HG03064 (cell line): ENCODE measurements around the gene CFAP61.
"Not testable (repeated sequence)": the region's sequence is repeated elsewhere in the genome, so short reads cannot be mapped to it uniquely, and the experiment has no call there.

ENCODE experiments used
- ATAC-seq: cut with Tn5 transposase; IDR thresholded peaks from one replicate; pipeline ENCODE4 v1.9.1; 2021; ENCODE audit warnings: low read depth; ENCODE audit not compliant: unreplicated experiment

Gene CFAP61

DNA sequence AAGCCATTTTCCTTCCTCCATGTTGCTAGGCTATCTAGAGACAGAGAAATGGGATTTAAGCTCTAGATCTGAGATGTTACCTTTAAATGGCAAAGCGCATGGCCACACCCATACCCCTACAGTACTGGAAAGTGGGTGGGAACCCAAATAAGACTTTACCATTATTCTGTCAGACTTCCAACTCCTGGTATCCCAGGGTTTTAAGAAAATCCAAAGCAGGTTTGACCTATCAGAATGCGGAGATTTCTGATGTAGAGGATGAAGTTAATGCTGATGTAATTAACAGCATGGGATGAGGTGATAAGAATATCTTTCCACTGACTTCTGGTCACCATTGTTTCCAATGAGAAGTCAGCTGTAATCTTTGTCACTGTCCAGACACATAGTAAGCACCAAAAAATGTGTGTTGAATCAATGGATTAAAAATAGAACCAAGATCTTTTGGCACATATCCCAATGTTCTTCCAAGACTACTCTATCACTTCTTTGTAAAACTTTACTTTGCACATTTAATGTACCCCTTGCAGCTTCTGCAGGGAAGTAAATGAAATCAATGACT, 174.8 kb downstream of the CFAP61 start:
- no peak for ATAC-seq

DNA sequence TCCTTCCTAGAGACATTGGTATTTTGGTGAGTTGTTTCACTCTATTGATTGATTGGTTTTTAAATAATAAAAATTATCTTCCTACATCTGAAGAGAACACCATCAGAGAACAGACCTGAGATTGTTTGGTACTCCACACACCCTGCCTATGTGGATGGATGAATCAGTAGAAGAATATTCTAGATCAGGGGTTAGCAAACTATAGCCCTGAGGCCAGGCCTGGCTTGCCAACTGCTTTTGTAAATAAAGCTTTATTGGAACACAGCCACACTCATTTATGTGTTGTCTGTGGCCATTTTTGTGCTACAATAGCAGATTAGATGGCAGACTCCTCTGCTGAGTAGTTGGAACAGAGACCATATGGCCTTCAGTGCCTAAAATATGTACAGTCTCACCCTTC, 176.0 kb downstream of the CFAP61 start:
- ATAC-seq = no peak

DNA sequence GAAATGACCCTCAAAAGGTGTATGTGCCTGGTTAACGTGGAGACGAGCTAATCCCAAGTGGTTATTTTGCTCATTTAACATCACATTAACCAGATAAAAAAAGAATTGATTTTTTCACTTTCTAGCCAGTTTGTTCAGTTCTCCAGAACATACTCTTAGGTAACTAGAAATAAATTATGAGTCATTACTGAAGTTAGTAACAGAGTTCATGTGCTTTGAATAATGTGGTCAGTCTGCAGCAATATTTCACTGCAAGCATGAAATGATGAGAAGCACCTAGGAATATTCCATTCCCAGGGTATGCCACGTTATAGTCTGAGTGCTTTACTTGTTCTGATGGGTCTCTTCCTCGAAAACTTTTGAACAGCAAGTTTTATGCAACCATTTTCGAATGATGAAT, 177.3 kb downstream of the CFAP61 start:
- ATAC-seq = no peak

DNA sequence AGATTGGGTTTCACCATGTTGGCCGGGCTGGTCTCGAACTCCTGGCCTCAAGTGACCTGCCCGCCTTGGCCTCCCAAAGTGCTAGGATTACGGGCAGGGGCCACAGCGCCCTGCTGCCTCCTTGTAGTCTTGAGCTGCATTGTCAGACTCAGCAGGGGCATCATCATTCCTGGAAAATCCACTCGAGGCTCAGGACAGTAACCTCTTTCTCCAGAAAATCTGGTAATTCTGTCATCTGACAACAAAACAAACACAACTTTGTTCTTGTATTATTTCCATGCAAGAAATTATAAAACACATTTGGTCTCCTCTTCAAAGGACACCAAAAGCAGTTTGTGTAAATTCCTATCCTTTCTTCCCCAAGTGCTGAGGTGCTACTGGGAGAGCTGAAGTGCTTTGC, 178.4 kb downstream of the CFAP61 start:
- ATAC-seq = no peak

DNA sequence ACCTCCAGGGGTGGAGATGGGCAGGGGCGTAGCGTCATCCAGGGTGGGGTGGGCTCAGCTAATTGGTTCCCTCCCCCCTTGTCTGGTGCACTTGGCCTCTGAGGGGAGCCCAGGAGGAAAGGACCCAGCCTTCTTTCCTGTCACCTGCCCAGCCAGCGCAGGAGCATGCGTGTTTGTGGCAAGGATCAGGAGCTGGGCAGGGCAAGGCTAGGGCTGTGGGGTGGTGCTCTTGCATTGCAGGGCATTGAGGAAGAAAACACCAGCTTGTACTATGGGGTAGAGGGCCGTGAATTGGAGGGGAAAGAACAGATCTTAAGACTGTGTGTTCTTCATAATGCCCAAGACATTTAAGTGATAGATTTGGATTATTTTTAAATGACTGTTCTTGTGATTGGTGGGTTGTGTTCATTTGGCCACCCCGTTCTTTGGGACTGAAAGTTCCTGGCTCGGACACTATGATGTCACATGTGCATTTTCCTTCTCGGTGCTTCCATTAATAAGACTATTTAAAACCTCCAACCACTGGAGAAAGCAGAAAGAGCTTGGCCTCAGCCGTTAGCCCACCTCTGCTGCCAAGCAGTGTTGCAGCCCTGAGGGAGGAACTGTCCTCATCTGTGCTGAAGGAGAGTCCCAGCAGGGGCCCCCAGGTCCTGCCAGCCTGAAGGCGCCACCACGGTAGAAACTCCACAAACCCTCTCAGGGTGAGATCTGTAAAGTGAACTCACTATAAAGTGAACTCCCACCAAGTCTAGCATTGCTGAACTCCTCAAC, 179.4 kb downstream of the CFAP61 start:
- ATAC-seq = no peak

DNA sequence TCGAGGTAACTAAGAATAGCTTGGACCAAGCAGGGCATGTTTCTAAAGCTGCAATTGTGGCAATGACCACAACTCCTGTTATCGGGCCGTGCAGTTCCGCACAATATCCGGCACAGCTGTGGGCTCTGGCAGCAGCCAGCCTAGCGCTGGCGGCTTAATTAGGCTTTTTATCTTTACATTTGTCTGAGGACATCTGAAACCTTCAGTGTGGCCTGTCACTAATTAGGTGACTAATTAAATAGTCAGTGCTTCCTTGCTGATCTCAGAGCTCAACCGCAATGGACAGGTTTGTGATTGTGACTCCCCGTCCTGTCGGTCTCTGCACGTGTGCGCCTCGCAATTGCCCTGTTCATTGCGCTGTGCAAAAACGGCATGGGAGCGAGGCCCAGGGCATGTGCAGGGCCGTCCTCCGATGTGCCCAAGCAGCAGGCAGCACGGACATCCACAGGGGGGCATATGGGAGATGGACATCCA, 180.7 kb downstream of the CFAP61 start:
- ATAC-seq = no peak

DNA sequence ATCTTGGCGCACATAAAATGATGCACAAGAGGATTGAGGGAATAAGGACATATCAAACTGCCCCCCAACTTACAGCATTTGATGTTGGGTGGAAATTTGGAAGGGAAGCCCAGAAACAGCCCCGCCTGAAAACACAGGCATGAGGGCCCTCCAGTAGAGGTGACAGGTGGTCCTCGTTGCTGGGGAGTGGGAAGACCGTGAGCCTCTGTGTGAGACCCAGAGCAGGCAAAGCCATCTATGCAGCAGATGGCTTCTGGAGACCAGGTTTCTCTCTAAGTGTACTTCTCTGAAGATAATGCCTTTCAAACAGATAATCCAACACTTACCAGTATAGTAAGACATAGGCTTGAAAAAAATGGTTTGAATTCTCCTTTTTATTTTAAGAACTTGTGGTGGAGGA, 183.3 kb downstream of the CFAP61 start:
- ATAC-seq = no peak

DNA sequence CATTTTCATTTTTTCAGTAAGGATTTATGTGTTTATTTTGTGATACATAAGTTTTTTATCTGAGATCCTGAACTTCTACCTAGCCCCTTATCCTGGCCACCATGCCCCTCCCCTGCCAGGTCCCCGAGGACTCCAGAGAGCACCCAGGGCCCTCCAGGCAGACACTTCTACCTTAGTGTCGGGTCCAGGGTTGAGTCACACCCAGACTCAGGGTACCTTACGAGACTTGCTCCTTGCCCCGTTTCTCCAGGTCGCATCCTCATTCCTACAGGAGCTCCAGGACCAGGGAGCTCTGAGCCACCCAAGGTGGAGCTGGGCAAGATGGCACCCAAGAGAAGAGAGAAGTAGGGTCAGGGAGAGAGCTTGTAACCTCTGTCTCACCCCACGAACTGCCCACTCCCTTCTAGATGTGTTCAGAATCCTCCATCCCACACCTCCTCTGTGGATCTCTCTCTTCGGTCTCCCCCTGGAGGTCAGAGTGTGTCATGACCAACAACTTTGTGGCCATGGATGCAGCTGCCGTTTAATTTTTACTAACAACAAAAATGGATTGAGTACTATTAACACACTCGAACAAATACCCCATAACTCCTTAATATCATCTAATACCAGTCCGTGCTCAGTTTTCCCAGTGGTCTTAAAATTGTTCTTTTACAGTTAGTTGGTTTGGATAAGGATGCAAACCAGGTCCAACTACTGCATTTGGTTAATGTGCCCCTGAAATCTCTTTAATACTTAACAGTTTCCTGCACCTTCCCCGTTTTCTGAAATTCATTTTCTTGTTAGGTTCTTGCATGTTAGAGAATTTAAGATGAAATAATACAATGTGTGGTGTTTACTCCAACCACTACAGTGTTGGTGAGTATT, 185.0 kb downstream of the CFAP61 start:
- no peak for ATAC-seq

DNA sequence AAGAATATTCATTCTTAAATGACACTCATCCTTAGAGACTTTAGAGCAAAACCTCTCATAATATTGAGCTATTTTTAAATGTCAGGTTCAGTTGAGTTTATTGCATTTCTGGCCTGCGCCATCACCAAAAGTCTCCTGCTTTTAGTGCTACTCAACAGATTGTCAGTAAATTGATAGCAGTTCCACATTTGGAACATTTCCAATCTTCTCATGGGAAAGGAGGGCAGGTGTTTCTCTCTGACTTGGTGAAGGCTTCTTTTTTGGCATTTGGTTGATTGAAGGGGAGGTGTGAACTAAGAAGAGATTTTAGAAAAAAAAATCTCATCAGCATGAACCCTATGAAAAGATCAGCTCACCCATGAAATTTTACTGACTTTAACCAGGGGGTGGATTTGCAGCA, 189.6 kb downstream of the CFAP61 start:
- no peak for ATAC-seq

DNA sequence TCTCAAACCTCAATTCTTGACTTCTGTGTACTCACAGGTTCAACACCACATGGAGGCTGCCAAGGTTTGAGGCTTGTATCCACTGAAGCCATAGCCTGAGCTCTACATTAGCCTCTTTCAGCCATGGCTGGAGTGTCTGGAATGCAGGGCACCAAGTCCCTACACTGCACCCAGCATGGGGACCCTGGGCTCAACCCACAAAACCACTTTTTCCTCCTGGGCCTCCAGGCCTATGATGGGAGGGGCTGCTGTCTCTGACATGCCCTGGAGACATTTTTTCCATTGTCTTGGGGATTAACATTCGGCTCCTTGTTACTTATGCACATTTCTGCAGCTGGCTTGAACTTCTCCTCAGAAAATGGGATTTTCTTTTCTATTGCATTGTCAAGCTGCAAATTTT, 192.1 kb downstream of the CFAP61 start:
- ATAC-seq = not testable (repeated sequence)

DNA sequence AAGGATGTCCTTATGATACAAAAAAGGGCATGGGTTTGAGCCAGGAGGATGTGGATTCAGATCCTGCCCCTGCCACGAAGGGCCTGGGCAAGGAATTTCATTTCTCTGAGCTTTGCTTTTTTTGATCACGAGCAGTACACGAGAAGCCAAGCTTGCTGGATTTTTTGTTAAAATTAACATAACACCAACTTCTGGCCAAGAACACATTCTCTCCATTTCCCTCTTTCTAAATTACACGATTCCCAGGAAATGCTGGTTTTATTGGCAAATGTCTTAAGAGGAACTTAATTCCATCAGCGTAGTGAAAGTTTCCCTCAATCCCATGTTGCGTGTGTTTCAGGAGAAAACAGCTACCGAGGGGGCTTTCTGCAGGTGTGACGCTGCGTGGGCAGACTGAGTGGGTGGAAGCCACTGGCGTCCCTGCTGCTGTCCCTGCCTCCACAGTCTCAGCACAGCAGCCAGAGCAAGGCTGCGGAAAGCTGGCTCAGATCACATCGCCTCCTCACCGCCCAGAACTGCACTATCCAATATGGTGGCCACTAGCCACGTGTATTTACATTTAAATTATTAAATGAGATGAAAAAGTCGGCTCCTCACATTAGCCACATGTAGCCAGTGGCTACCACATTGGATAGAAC, 194.8 kb downstream of the CFAP61 start:
- no peak for ATAC-seq

DNA sequence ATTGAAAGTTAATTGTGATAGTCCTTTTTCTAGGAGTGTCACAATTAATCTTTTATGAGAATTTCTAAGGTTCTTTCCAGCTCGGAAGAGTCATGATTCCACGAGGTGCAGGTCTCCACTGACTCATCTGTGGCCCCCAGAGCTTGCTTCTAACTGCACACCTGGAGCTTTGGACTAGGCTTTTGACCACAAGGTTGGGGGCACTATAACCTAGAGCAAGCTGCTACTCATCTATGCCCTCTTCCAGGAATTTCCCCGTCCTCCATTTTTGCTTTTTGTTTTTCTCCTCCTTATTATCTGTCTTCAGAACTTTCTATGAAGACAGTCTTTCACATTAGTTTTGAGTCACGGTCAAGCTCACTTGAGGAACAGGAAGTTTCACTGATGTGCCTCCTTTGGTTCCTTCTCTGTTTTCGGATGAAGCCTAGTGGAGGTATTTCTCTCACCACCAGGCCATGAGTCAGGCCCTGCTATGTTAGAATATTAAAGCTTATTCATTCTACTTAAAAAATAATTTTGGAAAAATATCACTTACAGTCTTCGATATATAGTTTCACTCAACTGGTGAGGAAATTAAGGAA, 196.4 kb downstream of the CFAP61 start:
- ATAC-seq = no peak

DNA sequence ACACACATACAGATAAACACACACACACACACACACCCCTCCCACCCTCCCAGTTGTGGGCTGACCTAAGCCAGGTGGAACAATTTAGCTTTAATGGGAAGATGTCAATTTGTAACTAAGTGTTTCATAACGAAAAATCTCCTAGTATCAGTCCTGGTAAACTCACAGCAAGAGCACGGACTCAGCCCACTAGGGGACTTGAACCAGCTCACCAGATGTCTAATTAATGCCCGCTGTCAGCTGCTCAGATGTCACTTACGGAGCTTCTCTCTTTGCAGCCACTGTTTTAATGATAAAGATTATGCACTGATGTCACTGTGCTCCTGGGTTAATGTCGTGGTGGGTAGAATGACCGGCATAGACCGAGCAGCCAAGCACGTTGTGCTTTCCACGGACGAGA, 199.0 kb downstream of the CFAP61 start:
- no peak for ATAC-seq

DNA sequence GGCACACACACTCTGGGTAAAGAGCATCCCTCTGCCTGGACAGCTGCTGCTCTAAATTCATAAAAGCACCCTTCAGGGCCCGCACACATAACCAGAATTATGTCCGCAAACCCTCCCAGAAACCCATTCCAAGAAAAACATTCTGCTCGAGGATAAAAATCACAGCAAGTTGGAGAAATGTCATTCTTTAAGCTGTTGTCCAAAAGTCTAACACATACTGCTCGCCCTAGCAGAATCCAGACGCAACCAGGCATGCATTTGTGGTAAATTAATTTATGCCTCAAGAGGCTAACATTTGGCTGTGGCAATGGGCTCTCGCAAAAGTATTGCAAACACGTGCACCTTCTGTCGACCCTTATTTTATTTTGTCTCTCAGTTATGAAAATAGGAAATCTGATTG, 199.5 kb downstream of the CFAP61 start:
- ATAC-seq = no peak

DNA sequence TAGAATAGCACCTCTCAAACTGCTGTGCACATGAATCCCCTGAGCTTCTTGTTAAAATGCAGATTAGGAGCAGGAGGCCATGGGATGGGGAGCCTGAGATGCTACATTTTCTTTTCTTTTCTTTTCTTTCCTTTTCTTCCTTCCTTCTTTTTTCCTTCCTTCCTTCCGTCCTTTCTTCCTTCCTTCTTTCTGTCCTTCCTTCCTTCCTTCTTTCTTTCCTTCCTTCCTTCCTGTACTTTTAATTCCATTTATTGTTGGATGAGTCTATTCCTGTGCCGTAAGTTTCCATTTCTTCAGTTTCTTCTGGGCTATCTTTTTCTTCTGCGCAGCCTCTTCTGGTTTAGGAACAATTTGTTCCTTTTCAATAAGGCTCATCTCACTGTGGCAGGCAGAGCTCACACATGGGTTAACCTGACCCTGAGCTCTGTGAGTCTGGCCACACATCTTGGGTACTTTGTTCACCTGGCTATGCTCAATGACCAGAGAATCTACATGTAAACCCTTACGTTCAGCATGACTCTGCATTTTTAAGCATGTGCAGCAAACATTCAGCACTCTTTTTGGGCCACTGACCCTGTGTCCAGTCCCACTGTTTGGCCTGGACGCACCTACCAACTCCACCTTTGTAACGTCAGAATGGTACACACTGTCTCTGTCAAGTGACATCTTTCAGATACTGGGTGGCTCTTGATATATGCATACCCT, 200.9 kb downstream of the CFAP61 start:
- ATAC-seq = no peak

DNA sequence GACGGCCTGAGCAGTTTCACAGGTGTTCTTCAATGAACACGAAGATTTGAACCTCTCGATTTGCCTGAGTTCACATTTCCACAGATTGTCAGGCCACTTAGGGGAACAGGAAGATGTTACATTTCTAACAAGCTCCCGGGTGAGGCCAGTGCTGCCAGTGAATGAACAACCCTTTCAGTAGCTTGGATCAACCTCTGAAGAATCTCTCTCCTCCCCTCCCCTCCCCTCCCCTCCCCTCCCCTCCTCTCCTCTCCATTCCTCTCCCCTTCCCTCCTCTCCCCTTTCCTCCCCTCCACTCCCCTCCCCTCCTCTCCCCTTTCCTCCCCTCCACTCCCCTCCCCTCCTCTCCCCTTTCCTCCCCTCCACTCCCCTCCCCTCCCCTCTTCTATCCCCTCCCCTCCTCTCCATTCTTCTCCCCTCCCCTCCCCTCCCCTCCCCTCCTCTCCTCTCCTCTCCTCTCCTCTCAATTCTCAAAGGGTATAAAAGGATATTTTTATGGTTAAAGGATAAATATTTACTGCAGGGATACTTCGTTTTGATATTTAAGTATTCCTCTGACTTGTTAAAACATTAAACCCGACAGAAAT, 201.5 kb downstream of the CFAP61 start:
- ATAC-seq = no peak

DNA sequence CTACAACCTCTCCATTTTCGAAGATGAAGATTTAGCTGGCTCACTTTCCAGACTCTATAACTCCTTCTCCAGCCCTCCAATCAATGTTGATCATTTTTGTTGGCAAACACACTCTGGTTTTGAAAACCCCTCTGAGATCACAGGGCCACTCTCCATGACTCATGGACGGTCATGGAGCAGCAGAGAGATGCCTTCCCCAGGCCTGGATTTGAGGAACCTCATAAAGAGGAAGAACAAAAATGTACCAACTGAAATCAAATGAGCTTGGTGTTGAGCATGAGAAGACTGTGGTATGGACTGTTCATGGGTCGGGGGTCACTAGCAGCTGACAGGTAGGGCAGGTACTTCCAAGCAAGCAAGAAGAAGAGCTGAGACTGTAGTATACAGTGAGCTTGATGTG, 202.8 kb downstream of the CFAP61 start:
- no peak for ATAC-seq

DNA sequence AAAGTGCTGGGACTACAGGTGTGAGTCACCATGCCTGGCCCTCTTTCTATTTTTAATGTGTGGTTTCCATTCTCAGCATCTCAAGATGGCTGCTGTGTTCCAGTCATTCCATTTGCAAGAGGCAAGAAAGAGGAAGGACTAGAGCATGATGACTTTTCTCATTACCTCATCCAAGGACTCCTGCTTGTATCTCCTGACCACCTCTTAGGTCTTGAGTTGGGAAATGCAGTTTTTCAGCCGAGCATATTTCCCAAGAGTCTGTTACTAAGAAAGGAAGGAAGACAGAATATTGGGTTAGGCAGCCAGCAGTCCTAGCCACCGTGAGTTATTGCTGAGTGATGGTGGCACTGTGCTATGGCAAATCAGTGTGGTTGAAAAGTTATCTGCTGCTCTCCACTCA, 207.2 kb downstream of the CFAP61 start:
- no peak for ATAC-seq

DNA sequence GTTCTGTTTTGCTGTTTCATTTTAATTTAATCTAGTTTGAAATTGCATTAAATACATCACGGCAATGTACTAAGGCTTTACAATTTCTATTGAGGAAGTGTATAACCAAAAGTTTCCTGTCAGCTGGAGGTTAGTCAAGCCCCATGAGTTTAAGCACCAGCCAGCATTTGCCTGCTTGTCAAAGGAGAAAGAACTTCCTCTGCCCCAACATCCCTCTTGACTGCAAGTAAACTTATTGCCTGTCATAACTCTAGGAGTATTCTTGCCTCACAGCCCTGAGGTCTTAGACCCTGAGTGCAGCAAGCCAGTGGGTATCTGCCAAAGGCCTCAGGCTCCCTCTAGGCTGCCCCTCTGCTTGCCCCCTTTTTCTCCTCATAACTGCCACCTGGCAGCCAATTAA, 208.8 kb downstream of the CFAP61 start:
- ATAC-seq = no peak

DNA sequence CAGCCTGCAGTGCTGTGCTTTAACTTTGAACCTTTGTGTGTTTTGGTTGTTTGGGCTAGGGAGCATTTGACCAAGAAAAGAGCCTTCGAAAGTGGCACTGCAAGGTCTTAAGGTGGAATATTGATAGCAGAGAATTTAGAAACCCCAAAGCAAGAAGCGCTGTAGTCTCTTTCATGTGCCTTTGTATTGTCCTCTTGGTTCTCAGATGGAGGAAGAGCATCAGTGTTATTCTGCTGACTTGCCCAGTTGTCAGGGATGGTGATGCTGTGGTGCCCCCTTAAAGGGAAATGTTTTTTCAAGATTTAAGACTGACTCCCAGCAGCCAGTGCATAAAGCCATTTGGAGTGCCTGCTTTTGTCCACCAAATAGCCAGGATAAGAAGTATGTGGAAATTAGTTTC, 212.9 kb downstream of the CFAP61 start:
- ATAC-seq = no peak
